NOMO-1 treated with dmso at 0.1 percent for 144 hours (cell line): ENCODE results near the gene MTHFD1L.
"Not testable (repeated sequence)": the region's sequence is repeated elsewhere in the genome, so short reads cannot be mapped to it uniquely, and the experiment has no call there.

Source experiments
- DNase-seq: peaks from one replicate; lab custom pipeline; 2025; ENCODE audit not compliant: unreplicated experiment; lab: John Stamatoyannopoulos, UW

MTHFD1L gene

DNA sequence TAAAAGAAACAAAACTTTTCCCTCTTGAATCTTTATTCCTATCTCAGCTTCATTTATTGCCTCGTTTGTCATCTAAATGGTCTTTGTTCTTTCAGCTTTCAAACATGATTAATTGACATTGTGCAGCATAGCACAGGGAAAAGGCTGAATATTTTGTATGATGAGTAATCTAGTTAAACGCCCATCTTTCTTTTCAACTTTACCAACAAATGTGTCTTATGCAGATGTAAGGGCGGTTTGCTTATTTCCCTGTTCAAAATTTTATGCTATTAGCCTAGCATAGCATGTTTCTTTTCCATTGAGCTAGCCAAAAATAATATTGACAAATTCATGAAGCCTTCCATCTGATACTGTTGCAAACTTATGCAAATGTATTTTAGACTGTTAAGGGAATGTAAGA is 197.8 kb downstream of the MTHFD1L start:
- no peak for DNase-seq

DNA sequence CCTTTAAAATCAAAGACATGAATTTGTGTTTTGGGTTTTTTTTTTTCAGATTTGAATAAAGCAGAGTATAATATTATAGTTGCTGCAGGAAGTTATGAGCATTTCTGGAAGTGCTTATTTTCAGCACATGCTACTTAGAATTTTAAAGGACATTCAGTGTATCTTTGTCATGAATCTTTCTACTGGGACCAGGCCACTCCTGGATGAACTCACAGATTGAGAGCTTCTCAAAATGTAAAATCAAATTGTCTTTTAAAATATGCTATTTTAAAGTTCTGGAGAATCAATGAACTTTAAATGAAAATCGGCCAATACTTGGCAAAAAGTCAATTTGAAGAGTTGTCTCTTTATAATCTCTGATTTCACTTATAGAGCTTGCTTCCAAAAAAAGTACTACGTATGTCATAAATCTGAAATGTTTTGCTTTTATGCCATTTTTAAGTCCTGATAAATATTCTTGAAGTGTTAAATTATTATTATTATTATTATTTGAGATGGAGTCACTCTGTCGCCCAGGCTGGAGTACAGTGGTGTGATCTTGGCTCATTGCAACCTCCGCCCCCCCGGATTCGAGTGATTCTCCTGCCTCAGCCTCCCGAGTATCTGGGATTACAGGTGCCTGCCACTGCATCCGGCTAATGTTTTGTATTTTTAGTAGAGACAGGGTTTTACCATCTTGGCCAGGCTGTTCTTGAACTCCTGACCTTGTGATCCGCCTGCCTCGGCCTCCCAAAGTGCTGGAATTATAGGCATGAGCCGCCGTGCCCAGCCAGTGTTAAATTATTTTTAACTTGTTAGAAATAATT is 198.5 kb downstream of the MTHFD1L start:
- no peak for DNase-seq

DNA sequence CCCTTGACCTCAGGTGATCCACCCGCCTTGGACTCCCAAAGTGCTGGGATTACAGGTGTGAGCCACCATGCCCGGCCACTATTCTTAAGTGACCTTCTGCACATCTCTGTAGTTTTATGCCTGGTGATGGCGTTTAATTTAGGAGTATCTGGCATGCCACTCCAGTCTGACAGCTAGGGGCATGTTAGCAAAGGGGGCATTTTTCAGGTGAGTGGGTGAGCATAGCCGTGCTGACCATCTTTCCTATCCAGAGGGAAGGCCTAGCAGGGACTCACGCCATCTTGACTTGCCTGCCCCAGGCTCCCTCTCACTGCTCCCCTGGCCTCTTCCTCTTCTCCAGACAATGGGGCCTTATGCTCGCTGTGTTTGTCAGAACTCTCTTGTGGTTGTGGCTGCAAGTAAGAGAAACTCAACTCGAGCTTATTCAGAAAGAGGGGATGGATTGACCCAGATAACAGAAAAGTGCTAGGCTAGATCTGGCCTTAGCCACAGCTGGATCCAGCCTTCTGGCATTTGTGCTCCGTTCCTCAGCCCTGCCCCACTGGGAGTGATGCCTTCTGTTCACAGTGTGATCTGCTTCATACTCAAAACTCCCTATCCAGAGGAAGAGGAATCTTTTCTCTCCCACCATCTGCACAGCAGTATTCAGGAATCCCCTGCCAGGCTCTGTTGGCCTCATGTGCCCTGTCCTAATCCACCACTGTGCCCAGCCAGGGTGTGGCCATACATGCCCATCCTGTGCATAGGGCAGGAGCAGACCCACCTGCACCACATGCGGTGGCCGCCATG is 199.7 kb downstream of the MTHFD1L start:
- DNase-seq, result no peak

DNA sequence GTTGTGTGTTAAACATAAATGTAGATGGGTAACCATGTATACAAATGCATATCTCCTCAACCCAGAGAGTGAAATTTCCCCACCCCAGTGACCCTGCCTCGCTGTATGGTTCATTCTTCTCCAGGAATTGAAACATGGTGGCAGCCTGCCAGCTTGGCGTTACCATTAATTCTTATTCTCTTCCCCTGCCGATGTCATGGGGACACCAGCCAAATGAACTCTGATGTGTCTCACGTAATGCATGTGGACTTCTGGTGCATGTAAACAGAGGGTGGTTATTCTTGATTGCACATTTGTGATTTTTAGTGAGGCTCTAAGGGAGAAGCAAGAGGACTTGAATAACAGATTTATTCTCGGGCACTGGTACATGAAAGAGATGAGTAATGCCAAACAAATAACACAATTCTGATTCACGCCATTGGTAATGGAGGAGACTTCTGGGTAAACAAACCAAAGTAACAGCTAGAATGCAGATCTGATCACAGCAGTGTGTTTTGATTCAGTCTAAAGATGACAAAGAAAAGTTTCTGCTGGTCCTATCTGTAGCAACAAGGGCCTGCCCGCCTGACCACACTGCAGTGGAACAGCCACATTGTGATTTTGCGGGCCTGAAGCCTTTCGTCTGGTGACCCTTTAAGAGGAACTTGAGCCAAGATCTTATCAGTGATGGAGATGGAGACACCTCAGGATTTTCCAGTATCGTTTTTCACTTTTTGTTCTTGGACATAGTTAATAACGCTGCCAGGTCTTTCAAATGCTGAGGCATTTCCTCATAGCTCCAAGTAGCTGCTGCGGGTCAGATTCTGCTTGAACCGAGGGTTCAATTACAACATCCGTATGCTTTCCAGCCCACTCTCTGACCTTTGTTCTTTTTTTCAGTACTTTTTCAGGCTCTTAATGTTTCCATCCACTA is 202.4 kb downstream of the MTHFD1L start:
- DNase-seq, result no peak

DNA sequence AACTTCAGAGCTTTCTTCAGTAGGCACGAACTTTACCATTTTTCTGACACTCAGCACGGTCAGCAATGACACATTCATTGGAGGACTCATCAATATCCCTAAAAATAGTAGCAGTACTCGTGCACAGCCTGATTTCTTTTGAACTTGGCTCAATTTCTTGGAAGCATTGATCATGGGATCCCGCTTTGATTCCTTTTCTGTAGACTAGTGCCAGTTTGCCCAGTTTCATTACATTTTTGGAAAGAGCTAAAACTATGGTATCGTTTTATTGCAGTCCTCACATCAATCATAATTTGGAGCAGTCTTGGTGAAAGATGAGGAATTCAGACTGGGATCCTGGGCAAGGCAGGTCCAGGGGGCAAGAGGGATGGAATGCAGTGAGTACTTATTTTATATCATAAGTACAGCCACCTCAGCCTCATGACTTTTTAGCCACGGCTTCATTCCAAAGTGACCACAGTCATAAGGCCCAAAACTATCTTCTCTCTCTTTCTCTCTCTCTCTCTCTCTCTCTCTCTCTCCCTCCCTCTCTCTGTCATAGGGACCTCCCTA is 203.3 kb downstream of the MTHFD1L start:
- DNase-seq, result no peak

DNA sequence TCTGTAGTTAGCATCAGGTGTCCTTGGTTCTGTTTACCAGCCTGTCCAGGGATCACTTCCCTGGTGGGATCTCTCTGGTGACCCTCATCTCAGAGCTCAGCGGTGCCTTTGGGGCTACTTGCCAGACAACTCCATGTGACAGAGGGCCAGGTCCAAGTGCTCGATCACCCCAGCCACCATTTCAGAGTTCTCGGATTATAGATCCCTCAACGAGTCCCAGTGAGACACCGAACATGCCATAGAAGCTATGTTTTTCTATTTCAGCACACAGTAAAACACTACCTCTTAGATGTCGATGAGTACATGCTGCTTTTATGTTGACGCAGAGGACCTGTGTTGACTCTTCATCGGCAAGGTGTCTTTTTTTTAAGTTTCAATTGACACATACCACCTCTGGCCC is 204.1 kb downstream of the MTHFD1L start:
- DNase-seq, result no peak

DNA sequence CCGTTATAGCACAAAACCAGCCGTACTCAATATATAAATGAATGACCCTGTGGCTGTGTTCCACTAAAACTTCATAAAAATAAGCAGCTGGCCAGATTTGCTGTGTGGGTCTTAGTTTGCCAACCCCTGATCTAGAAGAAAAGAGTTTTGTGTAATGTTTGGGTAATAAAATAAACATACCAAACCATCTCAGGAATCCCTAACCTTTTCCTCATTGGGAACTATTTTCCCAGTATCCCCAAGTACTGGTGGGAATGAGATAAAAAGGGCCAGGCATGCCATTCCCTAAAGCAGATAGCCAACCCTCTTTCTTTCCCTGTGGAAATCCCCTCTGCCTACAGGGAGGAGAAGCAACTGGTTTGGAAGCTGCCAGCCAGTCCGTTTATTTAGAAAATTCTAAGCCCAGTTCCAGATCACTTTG is 205.1 kb downstream of the MTHFD1L start:
- DNase-seq, result no peak

DNA sequence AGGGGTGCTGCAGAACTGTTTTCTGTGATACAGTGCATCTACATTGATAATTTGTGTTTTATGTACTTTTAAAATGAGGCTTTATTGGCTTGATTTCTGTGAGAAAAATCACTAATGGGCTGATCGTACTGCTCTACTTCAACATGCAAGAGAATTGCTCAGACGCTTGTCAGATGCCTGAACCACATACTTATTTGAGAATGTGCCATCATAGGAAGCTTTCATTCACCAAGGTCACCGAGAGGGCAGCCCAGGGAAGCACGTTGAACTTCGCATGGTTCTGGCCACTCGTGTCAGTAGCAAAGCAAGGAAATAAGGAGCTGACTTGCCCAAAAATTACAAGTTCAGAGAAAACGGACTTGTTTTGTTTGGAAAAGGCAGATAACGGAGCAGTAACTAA is 205.8 kb downstream of the MTHFD1L start:
- no peak for DNase-seq

DNA sequence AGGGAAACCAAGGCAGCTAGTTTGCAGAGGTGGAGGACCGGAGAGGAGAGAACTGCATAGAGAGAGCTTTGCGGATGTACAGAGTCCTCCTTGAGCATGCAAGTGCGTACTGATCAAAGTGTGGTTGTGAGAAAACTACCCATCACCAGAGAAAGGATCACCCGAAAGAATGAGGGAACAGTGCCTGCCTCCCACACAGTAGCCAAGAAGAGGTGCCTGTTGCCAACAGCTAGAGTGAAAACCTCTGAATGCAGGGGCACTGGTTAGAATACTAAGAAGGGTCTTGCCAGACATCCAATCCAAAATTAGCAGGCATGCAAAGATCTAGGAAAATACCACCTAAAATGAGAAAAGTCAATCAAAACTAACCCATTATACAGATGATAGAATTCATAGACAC is 207.6 kb downstream of the MTHFD1L start:
- DNase-seq, result no peak

DNA sequence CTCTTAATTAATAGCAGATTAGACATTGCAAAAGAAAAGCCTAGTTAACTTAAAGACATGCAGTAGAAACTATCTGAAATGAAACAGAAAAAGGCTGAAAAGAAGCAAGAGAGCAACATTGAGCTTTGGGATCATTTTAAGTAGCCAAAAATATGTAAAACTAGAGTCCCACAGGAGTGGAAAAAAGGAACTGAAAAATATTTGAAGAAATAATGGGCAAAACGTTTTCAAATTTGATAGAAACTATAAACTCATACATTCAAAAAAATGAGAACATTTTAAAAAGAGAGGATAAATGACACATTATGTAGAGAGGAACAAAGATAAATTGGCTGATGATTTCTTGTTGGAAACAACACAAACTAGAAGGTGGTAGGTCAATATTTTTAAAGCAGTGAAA is 208.2 kb downstream of the MTHFD1L start:
- DNase-seq, result no peak

DNA sequence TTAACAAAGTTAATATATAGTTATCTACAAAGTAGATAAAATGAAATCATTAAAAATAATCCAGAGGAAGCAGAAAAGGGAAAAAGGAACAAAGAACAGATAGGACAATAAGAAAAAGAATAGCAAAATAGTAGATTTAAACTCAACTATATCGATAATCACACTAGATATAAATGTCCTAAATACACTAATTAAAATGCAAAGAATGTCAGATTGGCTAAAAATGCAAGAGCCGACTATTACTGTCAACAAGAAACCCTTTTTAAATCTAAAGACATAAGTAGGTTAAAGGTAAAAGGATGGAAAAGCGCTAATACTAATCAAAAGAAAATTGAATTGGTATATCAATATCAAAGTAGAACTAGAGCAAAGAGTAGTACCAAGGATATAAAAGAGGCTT is 209.5 kb downstream of the MTHFD1L start:
- DNase-seq, result no peak

DNA sequence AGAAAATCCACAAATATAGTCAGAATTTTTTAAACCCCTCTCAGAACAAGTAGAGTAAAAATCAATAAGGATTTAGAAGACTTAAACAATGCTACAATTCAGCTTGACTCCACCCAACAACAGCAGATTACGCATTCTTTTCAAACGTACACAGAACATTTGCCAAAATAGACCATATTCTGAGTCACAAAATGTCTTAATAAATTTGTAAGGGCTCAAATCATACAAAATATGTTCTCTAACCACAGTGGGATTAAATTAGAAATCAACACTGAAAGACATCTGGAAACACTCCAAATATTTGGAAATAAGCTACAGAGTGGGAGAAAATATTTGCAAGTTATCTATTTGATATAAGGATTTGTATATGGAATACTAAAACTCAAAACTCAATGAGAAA is 210.0 kb downstream of the MTHFD1L start:
- no peak for DNase-seq

DNA sequence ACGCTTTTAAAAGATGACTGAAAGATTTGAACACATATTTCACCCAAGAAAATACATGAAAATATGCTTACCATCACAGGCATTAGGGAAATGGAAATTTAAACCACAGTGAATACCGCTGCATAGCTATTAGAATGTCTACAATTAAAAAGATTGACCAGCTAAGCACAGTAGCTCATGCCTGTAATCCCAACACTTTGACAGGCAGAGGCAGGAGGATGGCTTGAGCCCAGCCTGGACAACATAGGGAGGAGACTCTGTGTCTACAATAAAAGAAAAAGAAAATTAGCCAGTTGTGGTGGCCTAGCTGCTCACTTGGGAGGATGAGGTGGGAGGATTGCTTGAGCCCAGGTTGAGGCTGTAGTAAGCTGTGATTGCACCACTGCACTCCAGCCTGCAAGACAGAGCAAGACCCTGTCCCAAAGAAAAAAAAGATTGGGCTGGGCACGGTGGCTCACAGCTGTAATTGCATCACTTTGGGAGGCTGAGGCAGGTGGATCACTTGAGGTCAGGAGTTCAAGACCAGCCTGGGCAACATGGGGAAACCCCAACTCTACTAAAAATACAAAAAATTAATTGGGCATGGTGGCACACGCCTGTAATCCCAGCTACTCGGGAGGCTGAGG is 210.5 kb downstream of the MTHFD1L start:
- DNase-seq, result no peak

DNA sequence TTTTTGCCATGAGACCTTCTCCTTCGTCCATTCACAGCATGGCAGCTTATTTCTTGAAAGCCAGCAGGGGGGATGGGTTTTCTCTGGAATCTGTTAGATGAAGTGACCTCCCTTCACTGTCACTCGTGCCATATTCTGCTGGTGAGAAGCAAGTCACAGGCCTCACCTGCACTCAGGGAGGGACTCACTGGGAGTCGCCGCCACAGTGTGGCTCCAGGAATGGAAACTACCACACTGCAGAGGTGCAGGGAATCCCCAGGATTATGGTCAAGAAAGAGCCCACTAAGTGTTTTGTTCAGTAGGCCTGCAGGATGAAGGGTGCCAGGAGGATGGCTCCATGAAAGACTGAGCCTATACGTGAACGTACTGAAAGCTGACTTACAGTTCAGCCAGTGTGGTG is 213.2 kb downstream of the MTHFD1L start:
- DNase-seq, result no peak

DNA sequence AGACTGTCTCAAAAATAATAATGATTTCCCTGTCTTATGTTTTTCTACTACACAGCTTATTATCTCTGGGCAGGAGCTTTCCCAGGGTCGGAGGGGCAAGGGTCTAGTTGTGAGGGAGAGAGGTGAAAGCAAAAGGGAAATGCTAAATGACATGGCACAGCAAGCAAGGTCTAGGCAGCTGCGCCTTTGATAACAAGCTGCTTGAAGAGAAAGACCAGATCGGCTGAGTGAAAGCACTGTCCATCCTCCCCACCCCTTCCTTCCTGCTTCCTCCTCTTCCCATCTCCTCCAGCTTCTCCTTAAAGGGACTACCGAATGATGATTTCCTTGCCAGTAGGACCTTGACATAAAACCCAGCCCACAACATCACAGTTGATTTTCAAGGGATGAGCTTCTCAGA is 216.2 kb downstream of the MTHFD1L start:
- no peak for DNase-seq

DNA sequence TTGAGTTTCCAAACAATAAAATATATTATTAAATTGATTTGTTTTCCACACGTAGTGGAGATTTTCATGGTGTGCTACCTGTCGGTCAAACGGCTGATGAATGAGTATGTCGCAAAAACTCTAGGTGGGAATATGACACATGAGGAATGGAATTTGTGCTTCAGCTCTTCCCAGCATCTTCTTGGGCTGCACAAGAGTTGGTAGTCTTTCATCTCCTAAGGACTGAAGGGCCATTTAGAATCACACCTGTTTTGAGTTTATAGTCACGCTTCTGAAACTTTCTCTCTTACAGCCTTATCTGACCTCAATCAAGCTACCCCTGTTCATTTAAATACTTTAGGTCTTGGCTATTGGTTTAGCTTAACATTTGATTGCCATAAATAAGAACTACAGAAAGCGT is 216.6 kb downstream of the MTHFD1L start:
- no peak for DNase-seq

DNA sequence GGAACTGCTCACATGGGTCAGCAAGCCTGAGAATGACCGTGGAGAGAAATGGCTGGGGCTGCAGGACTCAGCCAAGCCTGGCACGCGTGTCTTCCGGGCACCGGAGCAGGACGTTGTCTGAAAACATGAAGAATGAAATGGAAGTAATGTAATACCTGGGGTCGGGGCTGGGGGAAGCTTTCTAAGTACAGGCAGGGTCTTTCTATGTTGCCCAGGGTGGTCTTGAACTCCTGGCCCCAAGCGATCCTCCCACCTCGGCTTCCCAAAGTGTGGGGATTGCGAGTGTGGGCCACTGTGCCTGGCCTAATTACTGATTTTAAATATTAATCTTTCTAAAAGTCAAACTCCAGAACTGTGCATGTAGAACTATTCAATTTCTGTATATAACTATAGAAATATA is 218.8 kb downstream of the MTHFD1L start:
- DNase-seq, result no peak

DNA sequence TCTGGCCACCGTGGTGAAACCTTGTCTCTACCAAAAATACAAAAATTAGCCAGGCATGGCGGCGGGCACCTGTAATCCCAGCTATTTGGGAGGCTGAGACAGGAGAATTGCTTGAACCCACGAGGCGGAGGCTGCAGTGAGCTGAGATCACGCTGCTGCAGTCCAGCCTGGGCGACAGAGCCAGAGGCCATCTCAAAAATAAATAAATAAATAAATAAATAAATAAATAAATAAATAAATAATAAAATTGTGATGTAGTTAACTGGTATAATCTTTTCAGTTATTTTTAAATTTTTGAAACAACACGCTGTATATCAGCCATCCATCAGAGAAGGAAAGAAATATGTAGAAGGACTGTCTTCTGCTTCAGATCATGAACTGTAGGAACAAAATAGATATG is 221.6 kb downstream of the MTHFD1L start:
- DNase-seq, result not testable (repeated sequence)

DNA sequence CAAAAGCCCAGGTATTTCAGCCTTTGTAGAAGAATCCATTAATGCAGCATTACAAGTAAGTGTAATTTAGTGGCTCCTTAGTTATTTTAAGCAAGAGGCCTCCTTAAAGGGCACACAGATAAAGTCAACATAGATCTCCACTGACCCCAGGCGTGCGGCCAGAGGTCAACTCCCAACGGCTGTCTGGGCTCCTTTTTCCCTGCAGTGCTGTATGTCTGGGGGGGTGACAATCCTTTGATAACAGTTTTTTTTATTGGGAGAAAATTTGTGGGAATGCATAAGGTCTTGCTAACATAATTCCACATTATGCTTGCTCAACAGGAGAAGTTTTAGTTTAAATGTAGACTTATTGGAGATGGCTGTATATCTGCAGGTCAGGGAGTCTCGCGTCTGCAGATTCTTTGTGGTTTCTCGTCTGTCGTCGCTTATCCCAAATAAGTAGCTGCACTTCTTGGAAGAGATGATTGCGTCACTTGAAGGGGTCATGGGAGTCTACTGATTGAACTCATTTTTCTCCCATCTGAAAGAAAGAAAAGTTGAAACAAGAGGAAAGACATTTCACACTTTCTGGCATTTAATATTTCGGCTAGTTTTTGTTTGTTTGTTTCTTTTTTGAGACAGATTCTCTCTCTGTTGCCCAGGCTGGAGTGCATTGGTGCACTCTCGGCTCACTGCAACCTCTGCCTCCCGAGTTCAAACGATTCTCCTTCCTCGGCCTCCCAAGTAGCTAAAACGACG is 222.5 kb downstream of the MTHFD1L start:
- DNase-seq, result no peak

DNA sequence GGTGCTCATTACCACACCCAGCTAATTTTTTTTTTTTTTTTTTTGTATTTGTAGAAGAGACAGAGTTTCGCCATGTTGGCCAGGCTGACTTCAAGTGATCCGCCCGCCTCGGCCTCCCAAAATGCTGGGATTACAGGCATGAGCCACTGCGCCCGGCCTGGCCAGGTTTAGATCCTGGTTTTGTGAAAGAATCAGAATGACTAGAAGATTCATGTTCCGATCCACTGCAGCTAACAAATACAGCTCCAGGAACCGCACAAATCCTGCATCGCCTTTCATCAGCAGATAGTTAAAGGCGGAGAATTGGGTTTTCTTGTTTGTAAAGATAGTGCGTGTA is 223.1 kb downstream of the MTHFD1L start:
- DNase-seq, result no peak
